Hippocampal formation (tissue), 2 donors: ENCODE results near the gene MBD2.
"Not testable (repeated sequence)": the region's sequence is repeated elsewhere in the genome, so short reads cannot be mapped to it uniquely, and the experiment has no call there.

Source experiments
- DNase-seq, 2 donors: peaks; one replicate each; lab custom pipeline; 2025; lab: John Stamatoyannopoulos, UW

MBD2 gene

DNA sequence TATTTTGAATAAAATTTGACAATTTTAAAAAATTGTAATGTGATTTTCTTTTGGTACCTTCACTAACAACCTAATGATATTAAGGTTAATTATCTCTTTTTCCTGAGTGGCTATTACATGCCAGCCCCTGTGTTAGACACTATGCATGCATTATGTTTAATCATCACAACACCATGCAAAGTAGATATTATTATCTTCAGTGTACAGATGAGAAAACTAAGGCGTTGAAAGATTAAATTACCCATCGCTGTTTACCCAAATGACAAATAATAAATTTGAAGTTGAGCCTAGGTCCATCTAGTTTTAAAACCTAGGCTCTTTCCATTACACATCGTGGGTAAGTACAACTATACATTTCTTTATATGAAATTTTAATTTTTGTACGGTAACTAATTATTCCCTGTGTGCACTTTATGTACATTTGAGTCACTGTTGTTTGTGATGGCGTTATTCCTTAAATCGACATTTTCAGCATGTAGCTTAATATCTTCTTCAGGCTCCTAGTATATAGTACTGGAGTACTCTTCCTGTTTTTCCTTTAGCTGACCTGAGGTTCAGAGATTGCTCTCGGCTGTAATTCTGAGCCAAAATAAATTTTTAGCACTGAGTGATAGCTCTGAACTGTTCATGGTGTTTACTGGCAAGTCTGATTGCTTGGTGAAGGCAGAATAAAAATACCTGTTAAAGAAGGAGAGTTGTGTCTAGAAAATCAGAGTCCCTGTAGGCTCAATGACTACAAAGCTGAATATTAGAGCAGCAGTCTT, 13.9 kb upstream of the MBD2 start:
- no peak for DNase-seq

DNA sequence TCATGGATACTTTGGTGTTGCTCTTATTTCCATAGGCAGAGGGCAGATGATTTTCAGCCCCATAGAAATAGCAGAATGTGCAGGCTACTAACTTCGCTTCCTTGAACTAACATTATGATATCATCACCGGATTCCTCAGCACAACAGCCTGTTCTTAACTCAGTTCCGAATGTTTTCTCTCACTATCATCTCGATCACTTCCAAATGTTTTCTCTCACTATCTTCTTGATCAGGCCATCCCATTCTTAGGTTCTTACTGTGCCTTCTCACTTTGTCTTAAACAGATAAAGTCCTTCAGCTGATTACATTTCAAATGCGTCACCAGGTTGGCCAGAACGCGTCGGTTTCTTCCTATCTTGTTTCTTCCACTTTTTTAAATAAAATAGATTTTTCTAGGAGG, 11.4 kb upstream of the MBD2 start:
- no peak for DNase-seq

DNA sequence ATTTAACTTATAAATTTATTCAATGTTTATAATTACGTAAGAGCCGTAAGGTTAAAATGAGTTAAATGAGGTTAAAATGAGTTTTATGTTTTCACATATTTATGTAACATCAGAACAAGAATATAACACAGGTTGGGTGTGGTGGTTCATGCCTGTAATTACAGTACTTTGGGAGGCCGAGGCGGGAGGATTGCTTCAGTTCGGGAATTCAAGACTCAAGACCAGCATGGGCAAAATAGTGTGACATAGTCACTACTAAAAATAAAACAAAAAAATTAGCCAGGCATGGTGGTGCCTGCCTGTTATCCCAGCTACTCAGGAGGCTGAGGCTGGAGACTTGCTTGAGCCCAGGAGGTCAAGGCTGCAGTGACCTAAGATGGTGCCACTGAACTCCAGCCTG, 9.3 kb upstream of the MBD2 start:
- DNase-seq, result no peak

DNA sequence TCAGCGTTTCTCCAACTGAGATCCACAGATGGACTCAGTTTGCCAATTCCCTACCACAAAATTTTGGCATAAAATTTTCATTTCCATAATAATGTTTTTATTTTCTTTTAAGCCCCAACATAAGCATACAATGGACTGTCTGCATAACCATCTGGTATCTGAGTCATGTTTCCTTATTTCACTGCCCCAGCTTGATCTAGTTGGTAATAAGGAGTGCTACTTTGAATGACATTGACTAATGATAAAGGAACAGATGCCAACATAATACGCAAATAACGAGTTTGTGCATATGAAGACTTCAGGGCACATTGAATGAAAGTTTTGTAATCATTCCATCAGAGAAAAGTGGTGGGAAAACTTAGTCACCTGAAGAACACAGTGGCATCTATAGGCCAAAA, 8.8 kb upstream of the MBD2 start:
- DNase-seq, result no peak

DNA sequence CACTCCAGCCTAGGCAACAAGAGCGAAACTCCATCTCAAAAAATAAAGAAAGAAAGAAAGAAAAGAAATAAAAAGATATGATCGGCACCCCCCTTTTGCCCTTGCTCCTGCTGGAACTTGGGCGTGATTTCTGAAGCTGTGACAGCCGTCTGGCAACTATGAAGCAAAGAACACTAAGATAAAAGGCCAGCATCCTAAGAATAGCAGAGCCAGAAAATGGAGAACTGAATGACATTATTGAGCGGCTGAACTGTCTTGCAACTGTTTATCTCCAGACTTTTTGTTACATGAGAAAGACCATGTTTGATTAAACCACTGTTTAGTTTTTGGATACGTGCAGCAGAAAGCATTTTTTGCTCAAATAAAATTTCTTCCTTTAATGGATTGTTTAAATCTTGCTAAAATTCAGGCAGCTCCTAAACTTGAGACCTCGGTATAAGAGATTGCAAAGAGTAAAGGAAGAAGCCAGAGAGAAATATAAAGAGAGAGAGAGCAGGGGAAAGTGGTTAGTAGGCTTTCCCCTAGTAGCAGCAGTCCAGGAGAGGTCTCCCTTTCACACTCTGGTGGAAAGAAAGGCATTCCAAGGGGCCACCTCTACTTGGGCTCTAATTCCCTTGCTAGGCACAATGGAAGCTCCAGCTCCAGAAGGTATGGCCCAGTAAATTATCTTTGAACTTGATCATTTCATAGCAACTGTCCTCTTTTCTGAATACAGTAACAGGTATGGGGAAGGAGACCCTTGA, 8.2 kb upstream of the MBD2 start:
- no peak for DNase-seq

DNA sequence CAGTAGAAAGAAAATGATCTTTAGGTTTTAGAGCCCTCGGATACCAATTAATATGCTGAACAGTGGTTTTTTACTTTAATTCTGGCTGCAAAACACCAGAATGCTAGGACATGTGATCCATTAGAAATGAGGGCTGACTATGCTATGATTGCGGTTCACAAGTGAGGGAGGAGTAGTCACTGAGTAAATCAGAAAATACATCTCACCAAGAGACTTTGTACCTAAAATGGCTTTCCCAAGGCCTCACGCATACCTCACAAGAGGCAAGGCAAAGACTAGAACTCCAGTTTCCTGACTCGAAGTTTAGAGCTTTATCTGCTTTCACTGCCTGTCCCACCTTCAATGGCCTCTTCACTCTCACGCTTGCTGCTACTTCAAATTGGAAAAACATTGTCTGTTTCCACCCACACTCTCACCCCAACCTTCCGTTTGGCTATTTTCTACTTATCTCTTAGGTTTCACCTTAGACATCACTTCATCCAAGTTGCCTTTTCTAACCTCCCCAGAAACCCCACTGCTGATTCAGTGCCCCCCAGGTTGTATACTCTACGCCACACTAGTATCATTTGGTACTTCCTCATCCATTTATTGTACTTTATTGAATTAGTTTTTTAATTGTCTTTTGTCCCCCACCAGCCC, 5.1 kb upstream of the MBD2 start:
- no peak for DNase-seq

DNA sequence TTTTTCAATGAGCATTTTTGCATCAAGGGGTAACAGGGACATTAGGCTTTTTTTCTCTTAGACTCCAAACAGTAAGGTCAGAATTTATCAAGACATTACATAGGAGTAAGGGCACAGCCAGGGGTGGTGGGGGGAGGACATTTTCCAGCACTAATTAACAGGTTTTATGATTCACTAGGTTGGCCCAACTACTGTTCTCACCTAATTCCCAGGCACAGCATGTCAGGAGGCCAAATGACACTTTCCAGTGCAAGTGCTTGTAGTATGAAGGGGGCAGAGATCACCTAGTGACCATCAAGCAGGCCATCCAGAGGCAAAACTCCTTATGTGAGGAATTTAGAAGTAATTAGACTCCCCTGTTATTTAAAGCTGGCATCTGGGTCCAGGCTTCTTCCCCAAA, 3.9 kb upstream of the MBD2 start:
- no peak for DNase-seq

DNA sequence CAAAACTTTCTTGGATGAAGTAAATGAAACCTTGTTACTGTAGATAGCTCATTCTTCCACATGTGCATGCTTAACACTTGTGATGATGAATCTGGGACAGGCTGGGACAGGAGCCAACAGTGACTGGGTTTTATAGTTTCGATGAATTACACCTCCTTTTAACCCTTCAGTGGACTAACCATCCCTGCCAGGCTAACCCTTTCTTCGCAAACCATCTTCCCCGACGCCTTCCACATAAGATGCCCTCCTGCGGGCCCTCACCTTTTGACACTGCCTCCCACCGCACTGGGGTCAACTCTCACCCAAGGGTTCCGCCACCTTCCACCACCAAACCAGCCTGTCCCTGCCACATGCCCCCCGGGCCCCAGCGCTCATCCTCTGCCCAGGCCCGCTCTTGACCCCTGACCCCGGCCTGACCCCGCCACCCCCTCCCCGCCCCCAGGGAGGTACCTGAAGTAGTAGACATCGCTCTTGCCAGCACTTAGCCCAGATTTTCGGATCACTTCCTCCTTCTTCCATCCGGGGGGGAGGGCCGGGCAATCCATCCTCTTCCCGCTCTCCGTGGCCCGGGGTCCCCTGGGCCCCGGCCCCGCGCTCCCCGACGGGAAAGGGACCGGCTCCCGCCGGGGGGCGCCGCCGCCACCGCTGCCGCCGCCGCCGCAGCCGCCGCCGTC, 764 bp downstream of the MBD2 start:
- DNase-seq, result peak; percentile 10 to 14

DNA sequence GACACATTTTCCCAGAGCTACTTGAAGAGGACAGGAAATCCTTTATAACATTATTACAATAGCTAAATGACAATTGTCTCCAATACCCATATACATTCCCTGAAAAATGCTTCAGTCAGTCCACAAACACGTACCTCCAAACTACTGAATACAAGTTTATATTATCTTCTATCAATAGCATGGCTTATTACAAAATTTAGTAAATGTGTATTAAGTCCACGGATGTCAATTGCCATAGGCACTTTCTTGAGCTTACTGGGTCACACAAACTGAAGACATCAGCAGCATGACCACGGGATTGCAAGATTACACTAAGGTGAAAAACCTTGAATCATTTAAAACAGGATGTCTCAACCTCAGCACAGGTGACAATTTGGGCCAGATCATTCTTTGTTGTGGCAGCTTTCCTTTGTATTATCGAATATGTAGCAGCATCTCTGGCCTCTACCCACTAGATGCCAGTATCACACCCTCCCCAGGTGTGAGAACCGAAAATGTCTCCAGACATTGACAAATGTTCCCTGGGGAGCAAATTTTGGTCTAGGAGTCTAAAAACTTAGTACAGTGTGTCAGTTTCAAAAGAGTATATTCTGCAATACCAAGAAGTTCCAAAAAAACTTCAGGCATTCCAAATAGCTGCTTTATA, 1.4 kb downstream of the MBD2 start:
- DNase-seq, result no peak

DNA sequence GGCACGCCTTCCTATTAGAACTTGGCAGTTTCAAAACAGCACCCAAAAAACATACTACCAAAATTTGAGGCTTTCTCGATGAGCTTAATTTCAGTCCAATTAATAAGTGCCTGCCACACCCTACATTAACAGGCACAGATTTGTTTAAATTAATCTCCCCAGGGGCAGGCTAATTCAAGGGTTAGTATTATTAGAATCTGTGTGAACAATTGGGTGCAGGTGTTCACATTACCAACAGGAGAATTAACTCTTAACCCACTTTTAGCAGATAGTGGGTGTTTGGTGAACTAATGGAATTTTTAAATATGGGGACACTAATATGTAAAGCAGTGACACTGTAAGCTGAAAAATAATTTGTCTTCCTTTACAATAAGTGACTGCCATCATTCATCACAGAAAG, 4.1 kb downstream of the MBD2 start:
- no peak for DNase-seq

DNA sequence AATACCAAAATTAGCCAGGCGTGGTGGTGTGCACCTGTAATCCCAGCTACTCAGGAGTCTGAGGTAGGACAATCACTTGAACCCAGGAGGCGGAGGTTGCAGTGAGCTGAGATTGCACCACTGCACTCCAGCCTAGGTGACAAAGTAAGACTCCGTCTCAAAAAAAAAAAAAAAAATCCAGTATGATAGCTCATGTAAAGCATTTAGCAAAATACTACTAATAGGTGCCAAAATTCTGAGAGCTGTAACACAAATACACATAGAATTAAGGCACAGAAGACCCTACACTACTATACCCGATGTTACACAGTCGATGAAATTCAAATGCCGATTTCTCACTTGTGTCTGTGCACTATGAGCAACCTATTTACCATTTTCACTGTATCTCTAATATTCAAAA, 5.7 kb downstream of the MBD2 start:
- not testable (repeated sequence) for DNase-seq

DNA sequence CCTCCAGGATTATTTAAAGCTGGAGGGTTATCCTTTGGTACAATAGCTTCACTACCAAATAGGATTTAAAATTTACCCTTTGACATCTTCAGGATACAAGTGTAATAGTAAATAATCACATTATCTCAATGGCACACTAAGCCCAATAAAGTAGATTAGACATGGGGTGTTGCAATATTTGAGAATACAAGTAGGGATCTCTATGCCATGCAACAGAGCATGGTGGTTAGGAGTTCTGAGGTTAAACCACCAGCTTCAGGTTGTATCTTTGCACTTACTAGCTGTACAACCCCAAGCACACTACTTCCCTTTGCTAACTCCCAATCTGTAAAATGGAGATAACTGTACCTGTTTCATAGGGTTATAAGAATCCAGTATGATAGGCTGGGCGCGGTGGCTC, 6.2 kb downstream of the MBD2 start:
- DNase-seq, result no peak

DNA sequence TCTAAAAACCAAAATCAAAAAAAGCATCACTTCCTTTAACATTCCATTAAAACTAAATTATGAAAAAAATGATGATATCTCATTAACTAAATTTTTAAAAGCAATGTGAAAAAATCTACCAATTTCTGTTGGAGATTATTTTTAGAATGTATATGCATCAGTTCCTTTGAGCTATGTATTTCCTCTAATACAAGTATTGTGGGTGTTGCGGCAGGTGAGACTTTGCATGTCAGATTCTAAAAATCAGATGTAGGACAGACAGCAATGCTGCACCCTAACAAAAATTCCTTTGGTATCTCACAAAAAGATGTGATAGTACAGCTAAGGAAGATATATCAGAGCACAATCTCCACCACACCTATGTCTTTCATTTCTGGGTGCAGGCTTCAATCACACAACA, 6.8 kb downstream of the MBD2 start:
- no peak for DNase-seq

DNA sequence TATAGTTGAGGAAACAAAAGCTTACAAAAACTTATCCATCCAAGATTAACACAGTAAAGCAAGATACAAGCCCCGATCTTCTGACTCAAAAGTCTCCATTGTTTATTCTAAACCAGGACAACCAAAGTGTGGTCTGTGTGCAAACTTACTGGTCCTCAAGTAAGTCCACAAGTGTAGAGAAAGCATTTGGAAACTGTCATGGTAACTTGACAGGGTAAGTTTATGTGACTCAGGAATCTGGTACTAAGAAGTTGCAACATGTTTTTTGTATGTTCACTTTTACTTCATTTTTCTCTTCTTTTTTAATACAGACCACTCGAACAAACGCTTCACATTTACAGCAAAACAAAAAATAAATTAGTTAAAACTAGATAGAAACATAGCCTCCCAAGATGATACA, 9.4 kb downstream of the MBD2 start:
- DNase-seq, result no peak

DNA sequence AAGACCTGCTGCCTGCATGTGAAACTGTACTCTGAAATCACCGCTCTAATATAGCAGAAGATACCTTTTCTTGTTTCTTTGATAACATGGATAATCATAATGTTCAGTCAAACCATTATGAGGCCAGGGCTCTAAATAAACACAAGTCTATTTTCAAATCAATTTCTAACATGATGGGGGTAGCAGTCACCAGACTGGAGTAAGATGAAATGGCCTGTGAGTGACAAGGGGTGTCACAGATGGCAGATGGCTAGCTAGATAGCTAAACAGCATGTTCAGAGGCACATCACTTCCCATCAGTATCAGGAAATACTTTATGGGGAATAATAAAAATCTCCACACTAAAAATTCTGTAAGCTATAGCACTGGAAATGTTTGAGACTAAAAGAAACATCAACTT, 14.0 kb downstream of the MBD2 start:
- DNase-seq, result no peak

DNA sequence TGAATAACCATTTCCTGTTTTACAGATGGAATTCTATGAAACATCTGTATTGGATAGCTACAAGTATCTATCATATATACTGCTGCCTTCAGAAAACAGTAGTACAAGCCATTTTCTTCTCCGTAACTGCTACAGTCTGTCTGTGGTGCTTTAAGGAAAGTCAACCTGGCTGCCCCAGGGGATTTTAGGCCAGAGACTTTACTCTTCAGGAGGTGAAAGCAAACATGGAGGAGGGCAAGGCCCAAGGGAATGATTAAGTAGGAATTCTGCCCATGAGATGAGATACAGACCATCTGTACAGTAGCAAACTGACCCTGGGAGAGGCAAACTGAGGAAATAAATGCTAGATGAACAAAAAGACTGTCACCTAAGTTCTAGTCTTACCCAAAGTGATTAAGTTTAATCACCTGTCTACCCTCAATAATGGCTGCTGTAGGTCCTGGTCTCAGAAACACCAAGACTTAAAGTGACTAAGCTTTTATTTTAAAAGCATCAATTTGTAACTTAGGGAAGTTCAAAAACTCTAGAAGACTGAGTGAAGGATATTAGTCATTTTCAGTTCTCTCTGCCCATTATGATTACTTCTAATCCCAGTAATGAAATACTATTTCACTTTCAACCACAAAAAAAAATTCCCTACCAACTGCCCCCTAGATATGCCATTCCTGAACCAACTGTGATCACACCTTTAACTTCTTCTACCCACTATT, 14.8 kb downstream of the MBD2 start:
- DNase-seq, result no peak

DNA sequence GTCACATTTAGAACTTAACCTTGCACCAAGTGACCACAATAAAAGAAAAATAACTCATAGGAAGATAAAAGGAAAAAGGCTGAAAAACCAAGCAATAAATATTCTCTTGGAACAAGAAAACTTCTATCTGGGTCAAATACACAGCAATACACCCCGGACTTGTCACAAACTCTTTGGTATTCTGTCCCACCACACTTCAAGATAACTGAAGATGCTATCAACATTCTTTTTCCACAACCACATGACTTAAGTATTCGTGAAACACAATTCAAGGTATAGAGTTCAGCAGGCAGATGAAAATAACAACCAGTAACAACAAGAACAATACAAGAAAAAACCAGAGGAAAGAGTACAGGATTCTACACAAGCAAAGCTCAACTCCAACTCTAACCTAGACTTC, 18.0 kb downstream of the MBD2 start:
- no peak for DNase-seq

DNA sequence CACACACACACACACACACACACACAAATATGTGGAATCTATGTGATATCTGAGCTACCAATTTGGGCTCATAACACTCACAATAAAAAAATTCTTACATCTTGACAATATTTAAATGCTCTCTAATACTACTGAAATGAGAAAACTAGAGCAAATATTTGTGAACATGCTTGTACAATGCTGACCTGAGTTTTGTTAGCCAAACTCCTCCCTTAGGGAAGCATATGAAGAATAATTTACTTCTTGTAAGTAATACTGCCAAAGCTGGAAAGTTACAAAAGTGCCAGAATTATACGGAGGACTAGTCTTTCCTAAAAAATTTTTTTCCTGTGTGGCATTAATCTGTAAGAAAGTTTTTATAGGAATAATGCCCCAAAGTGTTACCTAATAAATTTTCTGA, 18.5 kb downstream of the MBD2 start:
- no peak for DNase-seq

DNA sequence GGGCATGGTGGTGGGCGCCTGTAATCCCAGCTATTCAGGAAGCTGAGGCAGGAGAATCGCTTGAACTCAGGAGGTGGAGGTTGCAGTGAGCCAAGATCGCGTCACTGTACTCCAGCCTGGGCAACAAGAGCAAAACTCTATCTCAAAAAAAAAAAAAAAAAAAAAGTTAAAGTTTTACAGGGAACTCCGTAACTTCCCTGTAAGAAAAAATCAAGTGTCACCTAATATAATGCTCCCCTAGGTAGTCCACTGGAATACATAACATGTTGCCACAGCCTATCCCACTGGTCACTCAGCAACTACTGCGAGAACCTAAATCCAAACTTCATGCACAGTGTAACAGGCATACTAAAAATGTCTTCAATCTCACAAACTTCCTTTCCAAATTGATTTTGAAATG, 19.0 kb downstream of the MBD2 start:
- not testable (repeated sequence) for DNase-seq

DNA sequence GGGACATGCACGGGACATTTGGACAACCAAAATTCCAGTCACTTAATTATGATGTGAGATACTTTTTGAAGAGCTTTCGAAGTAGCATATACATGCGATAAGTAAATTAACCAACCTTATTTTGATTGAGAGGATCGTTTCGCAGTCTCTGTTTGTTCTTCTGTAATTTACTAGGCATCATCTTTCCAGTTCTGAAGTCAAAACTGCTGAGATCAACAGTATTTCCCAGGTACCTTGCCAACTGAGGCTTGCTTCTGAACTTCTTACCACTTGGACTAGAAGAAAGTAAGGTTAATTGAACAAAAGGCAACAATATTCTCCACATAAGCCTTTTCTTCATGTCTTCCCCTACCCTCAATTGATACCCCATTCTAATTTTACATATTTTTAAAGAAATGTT, 19.6 kb downstream of the MBD2 start:
- DNase-seq, result no peak

DNA sequence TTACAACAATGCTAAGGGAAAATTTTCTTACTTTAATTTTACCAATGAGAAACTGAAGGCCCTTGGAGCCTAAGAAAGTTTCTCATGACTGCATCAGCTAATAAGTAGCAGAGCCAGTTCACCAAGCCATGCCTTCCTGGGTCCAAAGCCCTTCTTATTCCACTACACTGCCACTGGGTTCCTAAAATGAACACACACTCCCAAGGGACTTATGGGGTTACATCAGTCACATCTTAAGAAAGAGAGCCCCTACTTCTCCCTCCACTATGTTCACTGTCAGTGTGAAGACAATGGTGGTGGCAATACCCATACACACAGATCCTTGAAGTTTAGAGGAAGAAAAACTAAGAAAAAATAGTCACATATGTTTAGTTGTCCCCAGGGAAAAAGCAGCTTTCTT, 20.6 kb downstream of the MBD2 start:
- no peak for DNase-seq

DNA sequence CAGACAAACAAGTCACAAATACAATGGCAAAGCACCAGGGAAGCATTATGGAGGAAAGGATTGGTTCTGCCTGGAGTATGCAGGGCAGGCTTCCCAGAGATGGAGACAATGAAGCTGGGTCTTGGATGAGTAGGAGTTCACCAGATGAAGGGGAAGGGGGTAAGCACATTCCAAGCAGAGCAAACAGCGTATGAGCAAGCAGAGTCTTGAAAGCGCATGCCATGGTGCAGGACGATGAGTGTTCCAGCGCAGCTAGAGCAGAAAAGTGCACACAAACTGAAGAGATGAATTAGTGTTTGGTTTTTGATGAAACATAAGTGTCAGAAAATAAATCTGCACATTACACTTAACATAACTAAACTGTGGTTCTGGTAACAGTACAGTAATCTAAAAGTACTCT, 21.6 kb downstream of the MBD2 start:
- DNase-seq, result no peak
